22Rv1 (cell line): ENCODE results near the gene ZNF71.

Experiments
- CTCF ChIP-seq: fragments of 450-650 bp; IDR thresholded peaks from 2 replicates; pipeline ENCODE4 v1.5.1; 2017; ENCODE audit warnings: mild to moderate bottlenecking
- ZFX ChIP-seq: fragments of 450-650 bp; IDR thresholded peaks from 2 replicates; pipeline ENCODE4 v1.6.1; 2017; ENCODE audit warnings: antibody characterized with exemption, borderline replicate concordance

- TF ChIP-seq CTCF (no peak), ZFX (no peak)
Measured at GRCh38 chr19:56594446-56594782, 688 bp upstream of the ZNF71 start.
